ENCODE results near the gene JMY. TPM values are rescaled to one million over a fixed set of nuclear protein-coding genes. Genes with fewer than 3 reads are reported as not detected.

Gene JMY
- total RNA-seq, 1 donor from 2014 or later, result 6.9 TPM

DNA sequence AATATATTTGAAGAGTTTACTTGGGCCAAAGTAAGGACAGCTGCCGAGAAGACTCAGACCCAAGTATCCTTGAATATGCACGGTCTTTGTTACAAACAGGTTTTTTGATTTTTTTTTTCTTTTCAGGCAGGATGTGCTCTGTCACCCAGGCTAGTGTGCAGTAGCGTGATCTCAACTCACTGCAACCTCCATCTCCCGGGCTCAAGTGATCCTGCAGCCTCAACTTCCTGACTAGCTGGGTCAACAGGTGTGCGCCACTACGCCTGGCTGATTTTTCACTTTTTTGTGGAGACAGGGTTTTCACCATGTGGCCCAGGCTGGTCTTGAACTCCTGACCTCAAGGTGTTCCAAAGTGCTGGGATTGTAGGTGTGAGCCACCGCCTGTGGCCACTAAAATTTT lies 27.4 kb downstream of the JMY start:
- Mint-ChIP-seq H3K4me1 (peaks cover 12% of the 10 kb centered on the region), H3K4me3 (no peak overlapping the region)

DNA sequence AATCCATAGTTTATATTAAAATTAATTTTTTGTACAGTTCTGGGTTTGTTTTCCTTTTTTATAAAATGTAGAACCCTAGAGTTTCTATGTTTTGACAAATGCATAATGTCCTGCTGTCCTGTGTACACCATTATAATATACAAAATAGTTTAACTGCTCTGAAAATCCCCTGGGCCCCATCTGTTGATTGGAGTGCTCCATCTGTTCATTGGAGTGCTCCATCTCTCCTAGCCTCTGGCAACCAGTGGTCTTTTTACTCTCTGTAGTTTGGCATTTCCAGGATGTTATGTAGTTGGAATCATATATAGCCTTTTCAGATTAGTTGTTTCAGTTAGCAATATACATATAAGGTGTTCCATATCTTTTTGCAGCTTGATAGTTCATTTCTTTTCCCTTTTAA lies 31.2 kb downstream of the JMY start:
- Mint-ChIP-seq H3K27me3 (no peaks in the 10 kb centered on the region), H3K4me3 (no peak overlapping the region), H3K9me3 (no peaks in the 10 kb centered on the region), H3K36me3 (ENCODE audit: low read depth) (peaks cover 16% of the 10 kb centered on the region), H3K4me1 (peaks cover 14% of the 10 kb centered on the region), H3K27ac (no peak overlapping the region)
- no peak for DNase-seq
- POLR2A ChIA-PET, result no interaction called here
- no peak for ATAC-seq (ENCODE audit: low read depth)
- intact Hi-C loops (cut with micrococcal nuclease), result no loop called here
- CTCF ChIA-PET, result no interaction called here
- TF ChIP-seq, protein P1, sequence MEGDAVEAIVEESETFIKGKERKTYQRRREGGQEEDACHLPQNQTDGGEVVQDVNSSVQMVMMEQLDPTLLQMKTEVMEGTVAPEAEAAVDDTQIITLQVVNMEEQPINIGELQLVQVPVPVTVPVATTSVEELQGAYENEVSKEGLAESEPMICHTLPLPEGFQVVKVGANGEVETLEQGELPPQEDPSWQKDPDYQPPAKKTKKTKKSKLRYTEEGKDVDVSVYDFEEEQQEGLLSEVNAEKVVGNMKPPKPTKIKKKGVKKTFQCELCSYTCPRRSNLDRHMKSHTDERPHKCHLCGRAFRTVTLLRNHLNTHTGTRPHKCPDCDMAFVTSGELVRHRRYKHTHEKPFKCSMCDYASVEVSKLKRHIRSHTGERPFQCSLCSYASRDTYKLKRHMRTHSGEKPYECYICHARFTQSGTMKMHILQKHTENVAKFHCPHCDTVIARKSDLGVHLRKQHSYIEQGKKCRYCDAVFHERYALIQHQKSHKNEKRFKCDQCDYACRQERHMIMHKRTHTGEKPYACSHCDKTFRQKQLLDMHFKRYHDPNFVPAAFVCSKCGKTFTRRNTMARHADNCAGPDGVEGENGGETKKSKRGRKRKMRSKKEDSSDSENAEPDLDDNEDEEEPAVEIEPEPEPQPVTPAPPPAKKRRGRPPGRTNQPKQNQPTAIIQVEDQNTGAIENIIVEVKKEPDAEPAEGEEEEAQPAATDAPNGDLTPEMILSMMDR (IDR thresholded peaks at IDR 0.05), result no peak

More for the DNA sequence above, 27.4 kb downstream of the JMY start:
- no peaks in the 10 kb centered on the region for H3K27me3 Mint-ChIP-seq
- intact Hi-C loops (cut with micrococcal nuclease), result no loop called here
- TF ChIP-seq, protein P1 (IDR thresholded peaks at IDR 0.05), result no peak
- H3K9me3 Mint-ChIP-seq, result no peaks in the 10 kb centered on the region
- no peak overlapping the region for H3K27ac Mint-ChIP-seq
- ATAC-seq (ENCODE audit: low read depth) (no peak), DNase-seq (no peak)
- POLR2A ChIA-PET, result no interaction called here
- CTCF ChIA-PET, result no interaction called here
- no peaks in the 10 kb centered on the region for H3K36me3 Mint-ChIP-seq (ENCODE audit: low read depth)

DNA sequence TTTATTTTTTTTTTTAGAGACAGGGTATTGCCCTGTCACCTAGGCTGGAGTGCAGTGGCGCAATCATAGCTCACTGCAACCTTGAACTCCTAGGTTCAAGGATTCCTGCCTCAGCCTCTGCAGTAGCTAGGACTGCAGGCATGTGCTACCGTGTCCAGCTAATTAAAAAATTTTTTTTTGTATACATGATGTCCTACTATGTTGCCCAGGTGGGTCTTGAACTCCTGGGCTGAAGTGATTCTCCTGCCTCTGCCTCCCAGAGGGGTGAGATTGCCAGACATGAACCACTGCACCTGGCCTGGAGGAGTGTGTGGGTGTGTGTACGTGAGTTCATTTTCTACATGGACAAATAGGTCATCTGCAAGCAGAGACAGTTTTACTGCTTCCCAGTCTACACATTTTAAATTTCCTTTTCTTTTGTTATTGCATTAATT lies 33.8 kb downstream of the JMY start:
- Mint-ChIP-seq H3K4me3 (no peak overlapping the region), H3K9me3 (no peaks in the 10 kb centered on the region), H3K27me3 (no peaks in the 10 kb centered on the region), H3K36me3 (ENCODE audit: low read depth) (peaks cover 19% of the 10 kb centered on the region), H3K27ac (no peak overlapping the region), H3K4me1 (peaks cover 10% of the 10 kb centered on the region)
- CTCF ChIA-PET, result no interaction called here
- intact Hi-C loops (cut with micrococcal nuclease), result no loop called here
- TF ChIP-seq, protein P1 (IDR thresholded peaks at IDR 0.05), result no peak
- ATAC-seq (ENCODE audit: low read depth) (no peak), DNase-seq (no peak)
- POLR2A ChIA-PET, result no interaction called here

DNA sequence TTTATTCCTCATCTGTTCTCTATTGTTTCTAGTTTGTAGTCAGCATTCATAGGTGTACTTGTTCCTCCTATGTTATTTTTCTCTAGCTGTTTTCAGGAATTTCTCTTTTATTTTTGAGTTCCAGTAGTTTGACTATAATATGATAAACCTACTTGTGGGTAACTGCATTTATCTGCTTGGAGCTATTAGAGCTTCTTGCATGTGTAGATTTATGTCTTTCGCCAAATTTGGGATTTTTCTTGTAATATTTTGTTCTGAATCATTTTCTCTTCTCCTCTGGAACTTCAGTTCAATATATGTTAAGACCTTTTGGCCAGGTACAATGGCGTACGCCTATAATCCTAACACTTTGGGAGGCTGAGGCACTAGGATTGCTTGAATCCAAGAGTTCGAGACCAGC lies 37.4 kb downstream of the JMY start:
- CTCF ChIA-PET, result no interaction called here
- no peaks in the 10 kb centered on the region for H3K9me3 Mint-ChIP-seq
- peaks cover 27% of the 10 kb centered on the region for H3K4me1 Mint-ChIP-seq
- intact Hi-C loops (cut with micrococcal nuclease), result no loop called here
- H3K27me3 Mint-ChIP-seq, result no peaks in the 10 kb centered on the region
- DNase-seq (no peak), ATAC-seq (ENCODE audit: low read depth) (no peak)
- H3K27ac Mint-ChIP-seq, result no peak overlapping the region
- TF ChIP-seq, protein P1 (IDR thresholded peaks at IDR 0.05), result no peak
- no peak overlapping the region for H3K4me3 Mint-ChIP-seq
- peaks cover 29% of the 10 kb centered on the region for H3K36me3 Mint-ChIP-seq (ENCODE audit: low read depth)
- POLR2A ChIA-PET, result interaction anchor here (0.7 kb wide), 1 partner anchor 36 kb away, joined by 3 read pairs; no protein-coding TSS in a partner anchor

DNA sequence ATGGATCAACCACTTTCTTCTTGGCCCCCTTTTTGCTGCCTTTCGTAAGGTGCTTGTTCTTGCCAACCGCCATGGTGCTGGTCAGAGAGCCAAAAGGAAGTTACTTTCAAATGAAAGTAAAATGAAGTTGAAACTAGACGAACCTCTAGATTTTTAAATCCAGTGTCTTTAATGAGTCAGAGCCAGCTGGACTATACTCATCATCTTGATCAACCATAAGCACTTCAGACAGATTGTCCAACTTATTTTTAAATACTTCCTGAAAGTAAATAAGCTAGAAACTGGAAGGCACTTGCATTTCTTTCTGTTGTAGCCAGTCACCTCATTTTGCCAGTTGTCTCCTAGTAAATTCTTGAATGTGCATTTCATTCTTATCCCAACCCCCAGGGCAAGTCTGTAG lies 48.9 kb downstream of the JMY start:
- no peak overlapping the region for H3K4me3 Mint-ChIP-seq
- no peaks in the 10 kb centered on the region for H3K4me1 Mint-ChIP-seq
- TF ChIP-seq, protein P1 (IDR thresholded peaks at IDR 0.05), result no peak
- no peak overlapping the region for H3K27ac Mint-ChIP-seq
- POLR2A ChIA-PET, result no interaction called here
- CTCF ChIA-PET, result no interaction called here
- no peaks in the 10 kb centered on the region for H3K27me3 Mint-ChIP-seq
- H3K36me3 Mint-ChIP-seq (ENCODE audit: low read depth), result peaks cover 48% of the 10 kb centered on the region
- intact Hi-C loops (cut with micrococcal nuclease), result no loop called here
- no peaks in the 10 kb centered on the region for H3K9me3 Mint-ChIP-seq
- ATAC-seq (ENCODE audit: low read depth), result no peak
- DNase-seq, result no peak

All from activated B cell treated with CpG ODN at 0.5 μM for 24 hours (primary cell).